ENCODE measurements around the gene GRB2.

GRCh38 chr17:75396796-75397195 lies 8.7 kb downstream of the GRB2 start:
- TF ChIP-seq CTCF (IDR thresholded peaks at IDR 0.05) (no peak), POLR2A (IDR thresholded peaks at IDR 0.05) (no peak)

Measured in upper lobe of left lung (tissue), 4 donors.